HG02943 (cell line): ENCODE measurements around the gene NCOA5.

ENCODE experiments used
- ATAC-seq: cut with Tn5 transposase; IDR thresholded peaks from one replicate; pipeline ENCODE4 v1.9.1; 2021; ENCODE audit warnings: mild to moderate bottlenecking, low read depth, moderate library complexity; ENCODE audit not compliant: unreplicated experiment

Gene NCOA5

DNA sequence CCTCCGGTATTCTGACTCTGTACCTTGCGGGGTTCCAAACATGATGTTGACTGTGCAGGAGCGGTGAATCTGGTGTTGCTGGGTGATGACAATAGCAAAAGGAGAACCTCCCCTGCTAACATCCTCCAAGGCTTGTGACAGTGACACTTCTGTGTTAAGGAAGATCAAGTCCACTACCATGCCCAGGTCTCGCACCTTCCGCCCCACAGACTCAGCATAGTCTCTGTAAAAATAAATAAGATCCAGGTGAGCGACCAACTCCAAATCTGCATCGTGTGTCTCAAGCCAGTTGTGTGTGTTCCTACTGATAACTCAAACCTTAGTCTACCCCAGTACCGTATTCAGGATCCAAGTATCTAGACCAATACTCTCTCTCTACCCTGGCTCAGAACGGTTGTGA is 24.8 kb downstream of the NCOA5 start:
- no peak for ATAC-seq

DNA sequence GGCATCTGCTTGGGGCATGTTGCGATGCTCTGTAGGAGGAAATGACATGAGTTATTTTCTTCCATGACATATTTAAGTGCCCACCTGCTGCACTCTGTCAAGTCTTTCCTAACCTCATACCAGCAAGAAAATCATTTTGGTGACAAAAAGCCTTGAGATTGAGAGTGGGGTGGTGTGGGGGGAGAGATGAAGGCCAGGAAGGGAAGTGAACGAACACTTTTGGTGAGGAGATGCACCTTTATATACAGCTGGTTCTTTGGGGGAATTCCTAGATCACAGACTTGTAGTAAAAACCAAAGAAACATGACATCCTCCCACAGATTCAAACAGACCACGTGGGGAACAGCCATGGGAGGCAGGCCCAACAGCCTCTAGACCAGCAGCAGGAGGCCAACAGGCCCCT is 26.1 kb downstream of the NCOA5 start:
- no peak for ATAC-seq

DNA sequence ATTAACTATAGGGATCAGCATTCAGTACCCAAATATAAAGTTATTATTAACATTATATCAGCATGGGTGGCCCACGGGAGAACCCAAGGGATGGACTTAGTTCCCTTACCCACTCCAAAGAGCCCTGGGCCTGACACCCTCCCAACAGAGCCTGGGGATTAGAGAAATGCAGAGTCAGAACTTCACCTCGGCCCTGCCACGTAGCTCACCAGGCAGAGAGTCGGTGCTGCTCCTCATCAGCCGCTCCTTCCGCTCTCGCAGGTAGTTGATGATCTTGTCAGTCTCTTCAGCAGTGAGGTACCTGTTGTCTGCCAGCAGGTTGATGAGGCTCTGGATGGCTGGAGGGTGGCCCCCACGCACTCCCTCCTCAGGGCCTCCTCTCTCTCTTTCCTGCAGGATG is 26.6 kb downstream of the NCOA5 start:
- ATAC-seq, result no peak

DNA sequence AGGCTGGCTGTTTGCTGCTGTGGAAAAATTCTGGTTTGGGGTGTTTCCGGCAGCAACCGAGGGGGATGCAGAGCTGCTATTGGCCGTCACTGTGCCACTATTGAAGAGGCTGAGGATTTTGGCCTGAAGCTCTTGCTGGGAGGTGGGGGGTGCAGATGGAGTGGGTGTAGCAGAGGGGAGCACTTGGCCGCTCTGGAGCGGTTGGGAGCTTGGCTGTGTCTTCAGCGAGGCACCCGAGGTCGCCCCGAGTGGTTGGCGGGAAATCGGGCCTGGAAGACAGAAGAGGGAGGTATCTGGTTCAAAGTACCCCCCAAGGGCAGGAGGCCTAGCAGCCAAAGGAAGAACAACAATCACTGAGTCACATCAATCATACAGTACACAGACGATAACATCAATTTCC is 27.1 kb downstream of the NCOA5 start:
- ATAC-seq, result no peak

DNA sequence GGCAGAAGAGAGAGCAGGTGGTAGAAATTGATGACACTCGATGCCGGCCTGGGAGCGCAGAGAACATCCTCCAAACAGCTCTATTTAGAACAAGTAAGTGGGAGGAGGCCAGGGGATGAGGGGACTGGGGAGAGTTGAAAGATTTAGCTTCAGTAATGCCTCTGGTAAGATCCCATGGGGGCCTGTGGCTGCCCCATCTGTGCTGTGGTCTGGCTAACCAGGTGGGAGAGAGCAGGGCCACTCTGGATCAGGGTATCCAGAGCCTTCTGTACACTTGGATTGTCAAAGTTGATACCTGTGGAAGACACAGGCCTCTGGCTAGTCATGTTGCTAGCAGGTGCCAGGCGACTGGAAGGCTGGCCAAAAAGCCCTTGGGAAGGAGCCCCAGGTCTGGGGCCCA is 27.6 kb downstream of the NCOA5 start:
- no peak for ATAC-seq

DNA sequence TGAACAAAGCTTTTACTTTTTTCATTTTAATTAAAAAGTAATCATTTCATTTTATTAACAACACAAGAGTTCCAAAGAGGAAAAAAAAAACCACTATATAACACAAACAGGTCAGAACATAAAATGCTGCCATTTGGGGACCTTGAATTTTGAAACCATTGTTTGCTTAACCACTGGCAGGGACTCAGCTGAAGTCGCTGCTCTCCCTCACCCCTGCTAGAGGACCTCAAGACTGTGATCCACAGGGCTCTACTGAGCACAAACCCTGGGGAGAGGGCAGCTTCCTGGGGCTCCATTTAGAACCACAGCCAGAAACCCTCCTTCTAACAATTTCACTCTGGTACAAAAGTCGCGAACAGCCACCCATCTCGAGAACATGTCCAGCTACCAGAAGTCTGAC is 28.8 kb downstream of the NCOA5 start:
- ATAC-seq, result no peak

DNA sequence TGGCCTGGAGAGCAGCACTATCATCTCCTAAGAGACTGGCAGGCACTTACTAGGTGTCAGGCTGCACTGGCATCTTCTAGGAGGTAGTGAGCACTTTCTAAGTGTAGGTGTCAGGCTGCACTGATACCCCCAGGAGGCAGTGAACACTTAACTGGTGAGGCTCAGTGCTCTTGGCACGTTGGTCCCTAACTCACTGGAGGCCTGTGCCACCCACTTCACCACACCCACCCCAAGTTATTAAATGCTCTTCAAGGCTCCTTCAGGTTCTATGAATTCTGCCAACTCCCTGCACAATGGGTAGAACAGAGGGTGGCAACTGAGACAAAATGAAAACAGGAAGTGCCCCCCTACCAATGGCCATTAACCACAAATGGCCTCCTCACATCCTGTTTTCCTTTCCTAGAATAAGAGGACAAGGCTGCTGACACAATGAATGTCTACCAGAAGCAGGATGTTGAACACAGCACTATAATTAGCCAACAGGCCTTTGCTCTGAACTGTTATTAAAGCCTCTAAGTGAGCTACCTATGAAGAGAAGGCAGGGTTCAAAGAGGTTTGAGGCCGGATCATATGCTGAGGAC is 29.4 kb downstream of the NCOA5 start:
- no peak for ATAC-seq

DNA sequence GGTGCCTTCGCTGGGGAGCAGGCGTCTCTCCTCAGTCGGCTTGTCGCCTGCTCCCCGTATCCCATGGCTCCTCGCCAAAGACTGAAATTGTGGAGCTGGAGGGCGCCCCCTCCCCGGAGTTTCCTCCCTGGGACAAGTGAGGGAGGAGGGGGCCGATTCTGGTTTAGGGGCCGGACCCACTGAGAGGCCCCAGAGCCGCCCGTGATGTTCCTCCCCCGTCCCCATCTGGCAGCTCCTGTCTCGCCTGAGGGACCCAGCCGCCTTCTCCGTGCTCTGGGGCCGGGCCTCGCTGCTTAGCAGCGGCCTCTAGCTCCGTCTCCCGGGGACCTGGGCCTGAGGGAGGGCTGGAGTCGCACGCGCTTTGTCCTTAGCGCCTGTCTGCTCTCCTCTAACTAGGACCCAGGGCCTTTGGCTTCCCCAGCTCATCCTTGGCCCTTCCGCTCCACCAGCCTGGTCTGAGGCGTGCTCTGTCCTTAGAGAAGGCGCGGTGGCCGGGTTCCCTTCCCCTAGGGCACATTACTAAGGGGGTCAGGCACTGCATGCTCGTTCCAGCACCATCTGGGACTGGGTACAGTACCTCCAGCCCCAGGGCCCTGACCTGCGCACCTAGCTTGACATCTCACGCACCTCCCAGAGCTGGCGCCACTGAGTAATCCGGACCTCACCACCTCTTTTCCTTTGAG is 31.0 kb downstream of the NCOA5 start:
- ATAC-seq, result no peak

DNA sequence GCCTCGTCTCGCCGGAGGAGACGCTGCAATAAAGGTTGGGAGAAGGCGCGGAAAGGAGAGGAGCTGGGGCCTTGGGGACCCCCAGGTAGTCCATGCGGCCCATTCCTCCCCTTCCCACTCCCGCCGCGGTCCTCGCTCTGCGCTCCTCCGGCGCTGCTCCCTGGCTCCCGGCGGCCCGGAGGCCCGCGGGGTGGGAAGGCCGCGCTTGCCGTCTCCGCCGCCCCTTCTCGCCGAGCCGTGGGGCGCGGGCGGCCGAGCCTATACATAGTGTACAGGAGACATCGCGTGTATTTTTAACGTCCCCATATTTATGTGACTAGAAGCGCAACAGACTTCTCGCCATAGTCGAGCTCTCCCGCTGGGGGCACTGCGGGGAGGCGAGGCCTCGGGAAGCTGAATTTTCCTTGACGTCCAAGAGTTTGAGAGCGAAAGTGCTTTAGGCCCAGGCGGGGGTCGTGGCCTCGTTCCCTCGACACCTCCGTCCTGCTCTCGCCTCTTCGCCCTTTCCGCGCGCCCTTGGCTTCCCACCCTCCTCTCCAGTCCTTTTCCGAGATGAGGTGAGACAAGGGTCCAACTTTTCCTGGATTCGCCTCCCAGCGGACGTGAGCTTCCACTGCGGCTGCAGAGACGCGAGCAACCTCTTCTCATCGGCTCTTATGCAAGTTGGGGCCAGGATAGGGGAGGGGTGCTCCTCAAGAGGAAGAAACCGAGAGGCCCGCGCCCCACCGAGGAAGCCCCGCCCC is 31.7 kb downstream of the NCOA5 start:
- no peak for ATAC-seq

DNA sequence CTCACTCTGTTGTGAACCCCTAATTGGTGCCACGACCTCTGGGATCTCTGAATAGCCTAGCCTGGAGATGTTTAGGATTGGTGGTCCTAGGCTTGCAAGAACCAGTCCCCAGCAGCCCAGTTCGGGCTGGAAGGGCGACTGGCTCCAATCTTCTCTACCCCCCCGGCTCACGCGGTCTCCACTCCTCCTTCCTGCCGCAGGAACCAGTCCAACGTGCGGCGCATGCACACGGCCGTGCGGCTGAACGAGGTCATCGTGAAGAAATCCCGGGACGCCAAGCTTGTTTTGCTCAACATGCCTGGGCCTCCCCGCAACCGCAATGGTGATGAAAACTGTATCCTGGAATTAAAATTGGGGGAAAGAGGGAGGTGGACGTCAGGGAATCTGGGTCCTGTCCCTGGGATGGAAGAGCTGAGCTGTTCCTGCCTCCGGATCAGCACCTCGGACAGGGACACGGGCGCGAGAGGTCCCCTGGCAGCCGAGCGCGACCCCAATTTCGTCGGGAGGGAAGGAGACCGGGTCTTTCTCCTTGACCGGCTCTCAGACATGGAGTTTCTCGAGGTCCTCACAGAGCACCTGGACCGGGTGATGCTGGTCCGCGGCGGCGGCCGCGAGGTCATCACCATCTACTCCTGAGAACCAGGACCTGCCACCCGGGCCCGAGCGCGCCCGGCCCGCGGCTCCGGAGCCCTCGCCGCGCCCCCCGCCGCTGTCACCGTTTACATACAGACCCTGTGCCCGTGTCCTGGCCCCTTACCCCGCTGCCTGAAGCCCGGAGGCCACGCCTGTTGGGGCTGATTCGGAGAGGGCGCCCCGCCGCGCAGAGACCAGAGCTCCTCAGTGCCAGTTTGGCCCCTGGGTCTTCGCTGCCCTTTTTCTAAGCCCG is 32.5 kb downstream of the NCOA5 start:
- no peak for ATAC-seq

DNA sequence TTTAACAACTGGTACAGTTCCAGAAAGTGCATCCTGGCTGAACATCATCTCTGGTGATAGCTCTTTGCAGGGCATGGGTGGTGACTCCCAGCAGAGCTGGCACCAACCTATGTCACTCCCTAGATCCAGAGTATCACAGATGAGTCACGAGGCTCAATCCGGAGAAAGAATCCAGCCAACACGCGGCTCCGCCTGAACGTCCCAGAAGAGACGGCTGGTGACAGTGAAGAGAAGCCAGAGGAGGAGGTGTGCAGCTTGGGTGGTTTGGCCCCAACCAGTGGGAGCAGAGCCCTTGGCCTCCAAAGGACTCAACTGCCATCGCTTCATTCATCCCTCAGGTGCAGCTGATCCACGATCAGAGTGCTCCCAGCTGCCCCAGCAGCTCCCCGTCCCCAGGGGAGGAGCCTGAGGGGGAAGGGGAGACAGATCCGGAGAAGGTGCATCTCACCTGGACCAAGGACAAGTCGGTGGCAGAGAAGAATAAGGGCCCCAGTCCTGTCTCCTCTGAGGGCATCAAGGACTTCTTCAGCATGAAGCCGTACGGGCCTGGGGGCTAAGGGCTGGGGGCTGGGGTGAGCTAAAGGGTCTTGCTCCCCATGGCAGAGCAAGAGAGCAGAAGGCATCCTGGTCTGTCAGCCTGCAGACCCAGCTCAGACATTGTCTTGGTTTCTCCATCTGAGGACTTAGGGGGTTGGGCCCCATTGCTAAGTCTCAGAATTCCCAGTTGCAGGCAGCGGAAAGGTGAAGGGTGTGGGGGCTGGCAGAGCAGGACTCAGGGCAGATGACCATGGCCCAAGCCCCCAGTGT is 33.5 kb downstream of the NCOA5 start:
- no peak for ATAC-seq

DNA sequence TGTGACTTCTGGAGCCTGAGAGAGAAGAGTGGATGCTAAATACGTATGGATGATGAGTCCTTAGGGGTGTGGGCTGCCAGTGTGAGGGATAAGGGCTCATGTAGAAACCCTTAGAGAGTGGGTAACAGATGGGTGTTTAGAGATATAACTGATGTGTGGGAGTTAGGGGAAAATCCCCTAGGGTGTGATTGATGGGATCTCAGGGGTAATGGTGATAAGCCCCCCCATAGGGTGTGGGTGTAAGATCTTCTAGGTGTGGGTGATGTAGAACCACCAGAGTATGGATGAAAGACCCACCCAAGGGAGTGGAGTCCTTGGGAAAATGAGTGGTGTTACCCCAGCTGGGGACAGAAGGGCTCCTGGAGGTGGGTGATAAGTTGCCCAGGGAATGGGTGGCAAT is 34.5 kb downstream of the NCOA5 start:
- ATAC-seq, result no peak

DNA sequence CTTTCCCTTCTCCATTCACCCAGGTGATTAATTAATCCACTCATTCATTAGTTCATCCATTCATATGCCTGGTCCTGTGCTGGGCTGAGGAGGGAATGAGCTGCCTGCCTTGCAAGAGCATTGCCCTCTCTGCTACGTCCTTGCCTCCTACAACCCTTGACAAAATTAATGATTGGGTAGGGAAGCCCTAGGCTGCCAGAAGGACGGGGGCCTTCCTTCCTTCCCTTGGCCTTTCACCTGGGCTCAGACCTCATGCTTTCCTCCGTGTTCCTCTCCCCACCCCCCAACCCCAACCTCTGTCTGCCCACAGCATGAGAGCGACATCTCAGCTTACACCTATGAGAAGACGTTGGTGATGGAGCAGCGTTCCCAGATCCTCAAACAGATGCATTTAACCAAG is 35.2 kb downstream of the NCOA5 start:
- ATAC-seq, result no peak

DNA sequence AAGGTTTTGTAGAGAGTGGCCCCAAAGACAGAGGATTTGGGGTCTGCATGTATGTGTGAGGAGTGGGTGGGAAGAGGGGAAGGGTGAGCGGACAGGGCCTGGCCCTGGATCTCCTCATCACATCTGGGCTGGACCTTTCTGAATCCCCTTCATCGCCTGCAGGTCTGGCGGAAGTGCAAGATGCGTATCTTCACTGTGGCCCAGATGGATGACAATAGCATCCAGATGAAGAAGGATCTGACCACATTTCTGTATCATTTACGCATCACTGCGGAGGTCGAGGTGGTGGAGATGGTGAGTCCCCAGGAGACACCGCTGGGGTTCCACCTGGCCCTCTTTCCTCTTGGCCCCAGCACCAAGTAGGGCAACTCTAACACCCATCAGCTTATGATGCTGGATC is 36.3 kb downstream of the NCOA5 start:
- no peak for ATAC-seq

DNA sequence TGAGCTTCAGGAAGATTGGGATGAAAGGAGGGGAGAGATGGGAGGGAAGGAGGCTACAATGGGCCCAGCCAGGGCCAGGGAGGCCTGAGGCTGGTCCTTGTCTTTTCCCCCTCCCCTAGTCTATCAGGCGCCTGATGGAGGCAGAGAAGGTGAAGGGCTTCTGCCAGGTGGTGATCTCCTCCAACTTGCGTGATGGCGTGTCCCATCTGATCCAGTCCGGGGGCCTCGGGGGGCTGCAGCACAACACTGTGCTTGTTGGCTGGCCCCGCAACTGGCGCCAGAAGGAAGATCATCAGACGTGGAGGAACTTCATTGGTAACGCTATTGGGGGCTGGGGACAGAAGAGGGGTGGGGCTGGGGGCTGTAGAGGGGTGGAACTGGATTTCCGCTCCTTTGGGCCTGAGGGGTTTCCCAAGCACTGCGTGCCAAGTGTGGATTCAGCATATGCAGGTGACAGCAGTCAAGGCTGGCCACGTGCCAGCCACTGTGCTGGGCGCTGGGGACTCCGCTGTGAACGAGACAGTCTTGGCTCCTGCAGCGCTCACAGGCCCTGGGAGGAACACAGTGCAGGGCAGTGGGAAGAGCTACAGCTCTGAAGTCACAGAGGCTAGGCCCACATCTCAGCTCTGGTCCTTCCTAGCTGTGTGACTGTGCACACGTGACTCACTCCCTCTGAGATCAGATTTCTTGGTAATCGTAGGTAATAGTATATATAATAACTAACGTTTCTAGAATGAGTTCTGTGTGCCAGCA is 38.0 kb downstream of the NCOA5 start:
- ATAC-seq, result no peak

DNA sequence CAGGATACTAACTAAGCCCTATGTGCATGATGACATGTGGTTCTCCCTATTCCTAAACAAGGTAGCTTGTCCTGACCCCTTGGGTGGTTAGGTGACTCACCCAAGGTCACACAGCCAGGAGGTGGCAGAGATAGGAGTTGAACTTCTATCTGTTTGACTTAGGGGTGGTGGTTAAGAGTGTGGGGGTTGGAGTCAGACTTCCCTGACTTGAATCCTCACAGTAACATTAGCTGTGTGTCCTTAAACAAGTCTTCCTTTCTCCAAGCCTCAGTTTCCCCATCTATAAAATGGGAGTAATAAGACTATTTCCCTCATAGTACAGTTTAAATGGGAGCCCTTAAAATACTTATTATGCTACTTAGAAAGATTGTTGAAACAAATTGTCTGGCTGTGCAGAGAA is 38.9 kb downstream of the NCOA5 start:
- ATAC-seq, result no peak

DNA sequence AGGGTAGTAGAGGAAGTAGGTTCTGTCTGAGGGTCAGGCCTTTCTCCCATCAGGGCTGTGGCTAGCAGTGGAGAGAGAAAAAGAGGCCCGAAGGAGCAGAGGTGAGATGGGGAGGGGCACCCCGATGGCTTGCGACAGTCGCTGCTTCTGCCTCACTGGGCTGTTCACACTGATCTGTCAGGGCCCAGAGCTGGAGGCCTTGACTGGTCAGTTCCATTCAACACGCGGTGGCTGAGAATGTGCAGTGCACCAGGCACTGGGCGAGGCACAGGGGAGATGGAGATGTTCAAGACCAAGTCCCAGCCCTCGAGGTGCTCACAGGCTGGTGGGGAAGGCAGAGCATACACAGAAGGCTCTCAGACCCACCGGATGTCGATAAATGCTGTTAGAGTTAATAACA is 39.3 kb downstream of the NCOA5 start:
- ATAC-seq, result no peak

DNA sequence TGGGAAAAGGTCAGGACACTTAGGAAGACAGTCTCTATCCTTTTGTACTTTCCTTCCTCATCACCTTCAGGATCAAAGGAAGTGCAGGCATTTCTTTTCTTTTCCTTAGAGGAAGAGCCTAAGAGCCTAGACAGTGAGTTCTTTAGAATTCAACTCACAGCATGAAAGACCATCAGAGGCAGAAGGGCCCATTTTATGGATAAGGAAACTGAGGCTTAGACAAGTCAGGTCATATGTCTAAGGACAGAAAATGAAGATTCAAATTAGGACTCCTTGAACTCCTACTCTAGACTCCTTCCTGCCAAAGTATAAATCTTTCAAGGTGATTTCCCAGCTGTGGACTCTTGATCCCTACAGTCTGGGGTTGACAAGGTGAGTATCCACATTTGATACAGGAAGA is 39.9 kb downstream of the NCOA5 start:
- no peak for ATAC-seq

DNA sequence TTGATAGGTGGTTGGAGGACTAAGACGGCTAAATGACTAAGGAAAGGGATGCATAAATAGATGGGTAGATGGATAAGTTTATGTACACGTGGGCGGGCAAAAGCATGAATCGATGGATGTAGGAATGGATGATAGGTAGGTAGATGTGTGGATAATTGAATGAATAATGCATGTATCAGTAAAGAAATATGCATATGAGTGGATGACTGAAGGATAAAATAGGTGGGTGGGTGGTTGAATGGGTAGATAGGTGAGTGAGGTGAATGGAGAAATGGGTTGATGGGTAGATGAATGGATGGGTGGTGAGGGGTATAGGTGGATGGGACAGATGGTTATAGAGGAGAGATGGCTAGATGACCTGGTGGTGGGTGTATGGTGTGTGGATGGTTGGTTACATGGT is 40.6 kb downstream of the NCOA5 start:
- ATAC-seq, result no peak

DNA sequence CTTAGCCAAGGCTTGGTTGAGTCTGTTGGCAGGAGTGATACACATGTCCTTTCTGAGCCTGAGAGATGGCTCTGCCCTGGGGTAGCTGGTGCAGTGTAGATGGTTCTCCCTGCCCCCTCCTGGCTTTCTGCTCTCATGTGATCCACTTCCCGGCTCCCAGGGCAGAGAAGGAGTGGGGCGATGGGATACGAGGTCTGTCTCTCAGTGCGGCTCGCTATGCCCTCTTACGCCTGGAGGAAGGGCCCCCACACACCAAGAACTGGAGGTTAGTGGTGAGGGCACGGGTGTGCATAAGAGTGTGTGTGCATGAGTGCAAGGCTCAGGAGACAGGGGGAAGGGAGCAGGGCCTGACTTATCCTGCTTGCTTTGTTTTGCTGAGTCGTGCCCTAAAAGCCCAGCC is 41.9 kb downstream of the NCOA5 start:
- no peak for ATAC-seq
